Lung (tissue), 12 donors: ENCODE measurements around the gene WDR86. TPM values are rescaled to one million over a fixed set of nuclear protein-coding genes. Genes with fewer than 3 reads are reported as not detected.

Source experiments
- ATAC-seq: fragments of 200-7000 bp; cut with Tn5 transposase; one replicate; pipeline ENCODE4 v1.9.1; 2020; ENCODE audit warnings: moderate number of reproducible peaks; ENCODE audit not compliant: insufficient read depth, low FRiP score
- DNase-seq, 3 donors: peaks; one replicate each; pipeline ENCODE4 v3.0.0-alpha.2; 2013 to 2017
- H3K27ac ChIP-seq, 2 donors: one replicate each; pipeline ENCODE4 v1.5.1; 2013; ENCODE audit warnings: mild to moderate bottlenecking in 2 of 2, moderate library complexity in 2 of 2, control low read depth in 1 of 2, inconsistent platforms in 1 of 2, low read depth in 1 of 2, low read length in 1 of 2
- H3K27me3 ChIP-seq, 3 donors: one replicate each; pipeline ENCODE4 v1.5.1; 2013; ENCODE audit warnings: low read length in 2 of 3; ENCODE audit not compliant: control insufficient read depth in 3 of 3, insufficient read depth in 3 of 3
- H3K36me3 ChIP-seq, 4 donors: one replicate each; pipeline ENCODE4 v1.5.1; 2013; ENCODE audit warnings: low read length in 4 of 4, mild to moderate bottlenecking in 1 of 4, moderate library complexity in 1 of 4; ENCODE audit not compliant: control insufficient read depth in 4 of 4, insufficient read depth in 4 of 4
- H3K4me1 ChIP-seq, 5 donors: one replicate each; pipeline ENCODE4 v1.5.1; 2013; ENCODE audit warnings: low read length in 5 of 5, mild to moderate bottlenecking in 2 of 5, moderate library complexity in 1 of 5; ENCODE audit not compliant: control insufficient read depth in 5 of 5, insufficient read depth in 5 of 5
- H3K4me3 ChIP-seq: one replicate; pipeline ENCODE4 v1.5.1; 2013; ENCODE audit warnings: mild to moderate bottlenecking, control low read depth, moderate library complexity
- H3K9ac ChIP-seq, 2 donors: one replicate each; pipeline ENCODE4 v1.5.1; 2013; ENCODE audit warnings: low read length in 2 of 2, control low read depth in 1 of 2; ENCODE audit not compliant: insufficient read depth in 1 of 2
- H3K9me3 ChIP-seq, 4 donors: one replicate each; pipeline ENCODE4 v1.5.1; 2013; ENCODE audit warnings: low read length in 3 of 4, mild to moderate bottlenecking in 1 of 4, moderate library complexity in 1 of 4; ENCODE audit not compliant: control insufficient read depth in 4 of 4, insufficient read depth in 3 of 4
- WGBS, 2 donors: extraction: QIAGEN DNeasy Blood & Tissue Kit; methylation state at CpG; one replicate each; pipeline ENCODE4 v1.1.7; 2013; 5-methylcytosine and 5-hydroxymethylcytosine counted together
- polyA plus RNA-seq, 2 donors: library from polyadenylated mRNA; stranded (reverse); fragments of 200-250 nt; gene quantifications; one replicate each; pipeline ENCODE4 v1.2.1, GENCODE V29; 2013
- total RNA-seq, 2 donors: library from RNA; depleted of rRNA in 1 of 2; stranded (reverse); fragments of >200 nt in 1 of 2; gene quantifications; one replicate each; pipeline ENCODE4 v1.2.1, GENCODE V29; 2014 to 2021
- TF ChIP-seq, protein P1 (sequence below): IDR thresholded peaks from 2 replicates; pipeline ENCODE4 v1.5.1; 2012; ENCODE audit warnings: mild to moderate bottlenecking; ENCODE audit errors: control extremely low read depth, extremely low read depth
- donor health status: control.
- donor health status: control.
- donor health status: Bipolar disorder and iron deficiency.
- donor health status: healthy.
- donor health status: DM: yes; HTN: yes; CAD: no.

Gene WDR86
- total and polyA plus RNA-seq, 4 donors = 0.81 to 19.7 (median 2.4) TPM

DNA sequence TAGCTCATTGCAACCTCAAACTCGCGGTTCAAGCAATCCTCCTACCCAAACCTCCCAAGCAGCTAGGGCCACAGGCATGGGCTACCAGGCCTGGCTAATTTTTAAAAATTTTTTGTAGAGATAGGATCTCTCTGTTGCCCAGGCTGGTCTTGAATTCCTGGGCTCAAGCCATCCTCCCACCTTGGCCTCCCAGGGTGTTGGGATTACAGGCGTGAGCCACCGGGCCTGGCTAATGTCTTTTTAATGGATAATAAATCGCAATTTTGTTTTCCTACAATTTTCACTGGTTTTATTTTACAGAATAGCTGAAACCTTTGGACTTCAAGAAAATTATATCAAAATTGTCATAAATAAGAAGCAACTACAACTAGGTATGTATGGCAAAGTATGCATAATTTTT, 57.3 kb downstream of the WDR86 start:
- Histone ChIP-seq H3K4me1 (peaks cover 0 to 3% (median 0%) of the 10 kb centered on the region in 5 donors), H3K27ac (no peak overlapping the region), H3K9me3 (no peaks in the 10 kb centered on the region), H3K27me3 (no peaks in the 10 kb centered on the region), H3K9ac (no peak overlapping the region), H3K36me3 (peaks cover 16 to 37% (median 34%) of the 10 kb centered on the region in 4 donors), H3K4me3 (no peak overlapping the region)
- WGBS, 2 donors = 73 to 89% methylated on average over 5 of the region's 5 CpGs
- TF ChIP-seq, protein P1, sequence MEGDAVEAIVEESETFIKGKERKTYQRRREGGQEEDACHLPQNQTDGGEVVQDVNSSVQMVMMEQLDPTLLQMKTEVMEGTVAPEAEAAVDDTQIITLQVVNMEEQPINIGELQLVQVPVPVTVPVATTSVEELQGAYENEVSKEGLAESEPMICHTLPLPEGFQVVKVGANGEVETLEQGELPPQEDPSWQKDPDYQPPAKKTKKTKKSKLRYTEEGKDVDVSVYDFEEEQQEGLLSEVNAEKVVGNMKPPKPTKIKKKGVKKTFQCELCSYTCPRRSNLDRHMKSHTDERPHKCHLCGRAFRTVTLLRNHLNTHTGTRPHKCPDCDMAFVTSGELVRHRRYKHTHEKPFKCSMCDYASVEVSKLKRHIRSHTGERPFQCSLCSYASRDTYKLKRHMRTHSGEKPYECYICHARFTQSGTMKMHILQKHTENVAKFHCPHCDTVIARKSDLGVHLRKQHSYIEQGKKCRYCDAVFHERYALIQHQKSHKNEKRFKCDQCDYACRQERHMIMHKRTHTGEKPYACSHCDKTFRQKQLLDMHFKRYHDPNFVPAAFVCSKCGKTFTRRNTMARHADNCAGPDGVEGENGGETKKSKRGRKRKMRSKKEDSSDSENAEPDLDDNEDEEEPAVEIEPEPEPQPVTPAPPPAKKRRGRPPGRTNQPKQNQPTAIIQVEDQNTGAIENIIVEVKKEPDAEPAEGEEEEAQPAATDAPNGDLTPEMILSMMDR = no peak
- ATAC-seq (no peak), DNase-seq (no peak)

DNA sequence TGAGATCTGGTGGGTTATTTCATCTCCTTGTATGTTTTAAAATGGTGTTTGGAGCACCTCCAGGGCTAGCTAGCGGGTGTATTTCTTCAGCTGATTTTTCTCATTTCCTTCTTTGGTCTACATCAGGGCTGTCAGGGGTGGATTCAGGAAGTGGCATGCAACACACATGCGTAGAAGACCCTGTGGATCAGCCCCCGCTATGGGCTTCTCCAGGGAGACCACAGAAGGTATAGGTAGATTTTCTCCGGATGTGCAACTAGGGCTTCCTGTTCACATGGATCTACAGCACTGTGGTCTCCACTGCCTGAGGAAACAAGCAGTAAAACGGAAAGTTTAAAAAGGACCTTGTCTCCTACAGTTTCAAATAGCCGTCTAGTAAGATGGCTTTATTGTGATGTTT, 57.9 kb downstream of the WDR86 start:
- TF ChIP-seq, protein P1 = no peak
- H3K9me3 ChIP-seq = no peaks in the 10 kb centered on the region
- DNase-seq (no peak), ATAC-seq (no peak)
- WGBS, 2 donors = 24 to 64% methylated on average over 6 of the region's 6 CpGs
- no peaks in the 10 kb centered on the region for H3K27me3 ChIP-seq
- H3K9ac ChIP-seq = no peak overlapping the region
- H3K27ac ChIP-seq = no peak overlapping the region
- H3K36me3 ChIP-seq = peaks cover 16 to 38% (median 36%) of the 10 kb centered on the region in 4 donors
- H3K4me1 ChIP-seq = peaks cover 0 to 3% (median 0%) of the 10 kb centered on the region in 5 donors
- no peak overlapping the region for H3K4me3 ChIP-seq

DNA sequence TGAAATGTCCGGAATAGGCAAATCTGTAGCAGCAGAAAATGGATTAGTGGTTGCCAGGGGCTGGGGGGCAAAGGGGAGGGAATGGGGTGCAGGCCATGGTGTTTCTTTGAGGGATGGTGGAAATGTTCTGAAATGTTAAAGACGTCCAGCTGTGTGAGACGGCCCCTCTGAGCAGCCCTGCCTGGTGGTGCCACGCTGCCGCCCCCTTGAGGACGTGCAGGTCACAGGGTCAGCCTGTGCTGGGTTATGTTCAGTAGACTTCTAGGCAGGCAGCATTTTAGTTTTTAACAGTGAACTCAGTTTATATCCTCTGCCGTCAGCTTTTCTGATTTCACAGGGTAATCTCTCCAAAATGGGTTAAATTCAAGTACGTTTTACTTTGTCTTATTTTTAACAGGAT, 58.8 kb downstream of the WDR86 start:
- WGBS, 2 donors = 66 to 75% methylated on average over 8 of the region's 8 CpGs
- DNase-seq = no peak

DNA sequence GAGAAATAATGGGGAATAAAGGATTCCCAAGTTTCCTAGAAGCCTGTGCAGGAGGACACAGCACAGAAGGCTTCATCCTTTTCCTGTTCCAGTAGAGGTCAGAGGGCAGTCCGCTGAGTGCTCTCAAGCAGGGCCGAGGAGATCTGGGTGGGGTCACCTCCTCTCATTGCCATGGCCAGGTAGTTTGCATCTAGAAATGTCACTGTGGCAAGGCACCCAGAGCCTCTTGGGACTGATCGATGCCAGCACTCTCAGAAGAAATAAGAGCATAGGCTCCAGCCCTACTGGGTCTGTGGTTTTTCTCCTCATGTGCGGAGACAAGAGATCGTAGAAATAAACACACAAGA, 60.4 kb downstream of the WDR86 start:
- H3K27ac ChIP-seq = peak overlapping the region; percentile 28 to 90
- no peak overlapping the region for H3K4me3 ChIP-seq
- ATAC-seq (no peak), DNase-seq (no peak)
- no peaks in the 10 kb centered on the region for H3K27me3 ChIP-seq
- no peaks in the 10 kb centered on the region for H3K9me3 ChIP-seq
- no peak overlapping the region for H3K9ac ChIP-seq
- peaks cover 0 to 5% (median 0%) of the 10 kb centered on the region in 5 donors for H3K4me1 ChIP-seq
- H3K36me3 ChIP-seq = peaks cover 10 to 34% (median 26%) of the 10 kb centered on the region in 4 donors
- 32 to 55% methylated on average over 5 of the region's 5 CpGs for WGBS, 2 donors
- TF ChIP-seq, protein P1 = no peak

More for the DNA sequence above, 58.8 kb downstream of the WDR86 start:
- TF ChIP-seq, protein P1 = no peak
- Histone ChIP-seq H3K27me3 (no peaks in the 10 kb centered on the region), H3K9me3 (no peaks in the 10 kb centered on the region), H3K27ac (no peak overlapping the region), H3K4me1 (peaks cover 0 to 4% (median 0%) of the 10 kb centered on the region in 5 donors), H3K36me3 (peaks cover 19 to 42% (median 32%) of the 10 kb centered on the region in 4 donors), H3K4me3 (no peak overlapping the region), H3K9ac (no peak overlapping the region)
- ATAC-seq = no peak
